Glutamatergic neuron (in vitro differentiated cells): ENCODE measurements around the gene RNF11. TPM values are rescaled to one million over a fixed set of nuclear protein-coding genes. Genes with fewer than 3 reads are reported as not detected.
"Not testable (repeated sequence)": the region's sequence is repeated elsewhere in the genome, so short reads cannot be mapped to it uniquely, and the experiment has no call there.

Experiments used
- DNase-seq: peaks from one replicate; pipeline ENCODE4 v3.0.0; 2022
- H3K27ac Mint-ChIP-seq: one replicate; pipeline ENCODE4 v1.8.0; 2020; ENCODE audit warnings: mild to moderate bottlenecking, mixed read lengths, inconsistent platforms; ENCODE audit not compliant: unreplicated experiment
- H3K27me3 Mint-ChIP-seq: one replicate; pipeline ENCODE4 v1.8.0; 2020; ENCODE audit warnings: mild to moderate bottlenecking, moderate library complexity, mixed read lengths, inconsistent platforms; ENCODE audit not compliant: unreplicated experiment
- H3K36me3 Mint-ChIP-seq: one replicate; pipeline ENCODE4 v1.8.0; 2020; ENCODE audit warnings: mild to moderate bottlenecking, mixed read lengths, inconsistent platforms; ENCODE audit not compliant: unreplicated experiment
- H3K4me1 Mint-ChIP-seq: one replicate; pipeline ENCODE4 v1.8.0; 2020; ENCODE audit warnings: mild to moderate bottlenecking, low read depth, mixed read lengths, inconsistent platforms; ENCODE audit not compliant: unreplicated experiment
- H3K4me3 Mint-ChIP-seq: one replicate; pipeline ENCODE4 v1.8.0; 2020; ENCODE audit warnings: mild to moderate bottlenecking, mixed read lengths, inconsistent platforms; ENCODE audit not compliant: unreplicated experiment
- H3K9me3 Mint-ChIP-seq: one replicate; pipeline ENCODE4 v1.8.0; 2020; ENCODE audit warnings: mild to moderate bottlenecking, moderate library complexity, mixed read lengths, inconsistent platforms; ENCODE audit not compliant: unreplicated experiment
- total RNA-seq: library from RNA; stranded (reverse); fragmentation: NEBNext Ultra II Directional; extraction: Animal tissue kit (Norgen Biotek cat#: 25700); gene quantifications from one replicate; pipeline ENCODE4 v1.2.1, GENCODE V29; 2021; ENCODE audit not compliant: unreplicated experiment
- TF ChIP-seq, protein P1 (sequence below): fragments of 200-600 bp; sonication (generic); IDR thresholded peaks from one replicate; pipeline ENCODE4 v1.5.0; 2021; ENCODE audit not compliant: partially characterized antibody, unreplicated experiment

Gene RNF11
- total RNA-seq, 1 donor from 2014 or later: 81.6 TPM

DNA sequence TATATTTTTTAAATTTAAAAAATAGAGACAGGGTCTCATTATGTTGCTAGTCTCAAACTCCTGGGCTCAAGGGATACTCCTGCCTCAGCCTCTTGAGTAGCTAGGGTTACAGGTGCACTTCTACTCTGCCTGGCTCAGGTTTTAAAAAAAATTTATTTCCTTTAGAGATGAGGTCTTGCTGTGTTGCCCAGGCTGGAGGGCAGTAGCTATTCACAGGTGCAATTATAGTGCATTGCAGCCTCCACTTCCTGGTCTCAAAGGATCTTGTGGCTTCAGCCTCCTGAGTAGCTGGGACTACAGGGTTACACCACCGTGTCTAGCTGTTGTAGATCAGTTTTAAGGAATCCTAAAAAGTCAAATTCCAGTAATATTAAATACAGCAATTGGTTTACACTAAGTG is 5.0 kb downstream of the RNF11 start:
- peaks cover 2% of the 10 kb centered on the region for H3K9me3 Mint-ChIP-seq
- no peaks in the 10 kb centered on the region for H3K36me3 Mint-ChIP-seq
- H3K27ac Mint-ChIP-seq: no peak overlapping the region
- H3K4me3 Mint-ChIP-seq: no peak overlapping the region
- peaks cover 10% of the 10 kb centered on the region for H3K4me1 Mint-ChIP-seq
- TF ChIP-seq, protein P1, sequence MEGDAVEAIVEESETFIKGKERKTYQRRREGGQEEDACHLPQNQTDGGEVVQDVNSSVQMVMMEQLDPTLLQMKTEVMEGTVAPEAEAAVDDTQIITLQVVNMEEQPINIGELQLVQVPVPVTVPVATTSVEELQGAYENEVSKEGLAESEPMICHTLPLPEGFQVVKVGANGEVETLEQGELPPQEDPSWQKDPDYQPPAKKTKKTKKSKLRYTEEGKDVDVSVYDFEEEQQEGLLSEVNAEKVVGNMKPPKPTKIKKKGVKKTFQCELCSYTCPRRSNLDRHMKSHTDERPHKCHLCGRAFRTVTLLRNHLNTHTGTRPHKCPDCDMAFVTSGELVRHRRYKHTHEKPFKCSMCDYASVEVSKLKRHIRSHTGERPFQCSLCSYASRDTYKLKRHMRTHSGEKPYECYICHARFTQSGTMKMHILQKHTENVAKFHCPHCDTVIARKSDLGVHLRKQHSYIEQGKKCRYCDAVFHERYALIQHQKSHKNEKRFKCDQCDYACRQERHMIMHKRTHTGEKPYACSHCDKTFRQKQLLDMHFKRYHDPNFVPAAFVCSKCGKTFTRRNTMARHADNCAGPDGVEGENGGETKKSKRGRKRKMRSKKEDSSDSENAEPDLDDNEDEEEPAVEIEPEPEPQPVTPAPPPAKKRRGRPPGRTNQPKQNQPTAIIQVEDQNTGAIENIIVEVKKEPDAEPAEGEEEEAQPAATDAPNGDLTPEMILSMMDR: no peak
- DNase-seq: no peak
- H3K27me3 Mint-ChIP-seq: no peaks in the 10 kb centered on the region

DNA sequence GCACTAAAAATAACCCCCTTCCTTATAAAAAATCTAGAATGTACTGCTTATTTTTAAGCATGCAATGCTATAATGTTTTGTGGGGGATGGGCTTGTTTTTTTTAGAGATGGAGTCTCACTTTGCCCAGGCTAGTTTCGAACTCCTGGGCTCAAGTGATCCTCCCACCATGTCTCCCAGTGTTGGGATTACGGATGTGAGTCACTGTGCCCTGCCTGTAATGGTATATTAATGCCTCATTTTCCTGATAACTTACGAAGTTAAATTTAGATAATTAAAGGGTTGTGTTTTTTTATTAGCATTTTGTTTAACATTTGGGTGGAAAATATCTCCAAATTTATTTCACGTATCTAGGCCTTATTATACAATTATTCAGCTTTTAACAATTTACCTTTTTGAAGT is 6.5 kb downstream of the RNF11 start:
- TF ChIP-seq, protein P1: no peak
- no peak for DNase-seq
- Mint-ChIP-seq H3K36me3 (no peaks in the 10 kb centered on the region), H3K27ac (no peak overlapping the region), H3K27me3 (no peaks in the 10 kb centered on the region), H3K4me3 (no peak overlapping the region), H3K4me1 (peaks cover 10% of the 10 kb centered on the region), H3K9me3 (peaks cover 2% of the 10 kb centered on the region)

DNA sequence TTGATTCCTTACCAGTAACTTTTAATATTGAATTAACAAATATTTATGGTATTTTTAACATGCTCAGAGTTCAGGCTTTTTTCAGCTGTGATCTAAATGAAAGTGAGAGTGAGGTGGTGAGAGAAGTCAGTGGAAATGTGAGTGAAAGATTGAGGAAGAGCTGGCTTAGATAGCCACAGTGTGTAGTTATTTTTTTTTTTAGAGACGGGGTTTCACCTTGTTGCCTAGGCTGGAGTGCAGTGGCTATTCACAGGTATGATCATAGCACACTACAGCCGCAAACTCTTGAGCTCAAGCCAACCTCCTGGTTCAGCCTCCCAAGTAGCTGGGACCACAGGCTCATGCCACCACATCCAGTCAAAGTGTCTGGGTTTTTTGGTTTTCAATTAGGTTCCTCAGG is 10.9 kb downstream of the RNF11 start:
- TF ChIP-seq, protein P1: no peak
- Mint-ChIP-seq H3K27ac (no peak overlapping the region), H3K4me3 (no peak overlapping the region), H3K9me3 (no peaks in the 10 kb centered on the region), H3K4me1 (peaks cover 3% of the 10 kb centered on the region), H3K36me3 (no peaks in the 10 kb centered on the region), H3K27me3 (peaks cover 2% of the 10 kb centered on the region)
- no peak for DNase-seq

DNA sequence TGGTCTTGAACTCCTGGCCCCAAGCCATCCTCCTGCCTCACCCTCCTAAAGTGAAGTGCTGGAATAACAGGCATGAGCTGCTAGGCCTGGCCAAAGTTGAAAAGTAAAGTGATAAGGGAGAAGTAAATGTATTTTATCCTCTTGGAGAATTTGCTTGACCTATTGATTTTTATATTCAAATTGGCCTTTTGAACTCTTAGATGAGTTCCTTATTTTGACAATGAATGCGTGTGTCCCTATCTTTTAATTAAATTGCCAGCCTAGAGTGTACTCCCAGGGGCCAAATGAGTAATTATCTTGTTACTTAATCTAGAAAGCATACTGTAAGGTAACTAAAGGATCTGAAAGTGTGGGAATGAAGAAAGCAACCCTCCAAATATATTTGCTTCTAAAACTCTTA is 11.4 kb downstream of the RNF11 start:
- TF ChIP-seq, protein P1: no peak
- H3K27me3 Mint-ChIP-seq: peaks cover 2% of the 10 kb centered on the region
- H3K36me3 Mint-ChIP-seq: no peaks in the 10 kb centered on the region
- peaks cover 3% of the 10 kb centered on the region for H3K4me1 Mint-ChIP-seq
- H3K4me3 Mint-ChIP-seq: no peak overlapping the region
- no peak for DNase-seq
- H3K27ac Mint-ChIP-seq: no peak overlapping the region
- H3K9me3 Mint-ChIP-seq: no peaks in the 10 kb centered on the region

DNA sequence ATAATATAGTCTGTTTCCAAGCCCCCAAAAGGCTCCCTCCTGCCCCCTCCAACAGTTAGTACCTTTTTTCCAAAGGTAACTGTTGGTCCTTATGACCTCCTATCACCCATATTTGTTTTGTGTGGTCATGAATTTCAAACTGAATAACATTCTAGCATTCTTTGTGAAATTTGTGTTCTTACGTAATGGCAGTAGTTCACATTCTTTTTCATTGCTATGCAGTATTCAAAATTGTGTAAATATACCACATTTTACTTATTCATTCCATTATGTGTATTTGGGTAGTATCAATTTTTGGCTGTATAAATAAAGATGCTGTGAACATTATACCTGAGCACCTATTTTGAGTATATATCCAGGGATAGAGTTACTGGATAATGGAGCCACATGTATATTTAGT is 13.4 kb downstream of the RNF11 start:
- H3K27ac Mint-ChIP-seq: no peak overlapping the region
- H3K4me3 Mint-ChIP-seq: no peak overlapping the region
- no peaks in the 10 kb centered on the region for H3K9me3 Mint-ChIP-seq
- no peaks in the 10 kb centered on the region for H3K36me3 Mint-ChIP-seq
- H3K4me1 Mint-ChIP-seq: no peaks in the 10 kb centered on the region
- TF ChIP-seq, protein P1: no peak
- H3K27me3 Mint-ChIP-seq: peaks cover 2% of the 10 kb centered on the region
- no peak for DNase-seq

DNA sequence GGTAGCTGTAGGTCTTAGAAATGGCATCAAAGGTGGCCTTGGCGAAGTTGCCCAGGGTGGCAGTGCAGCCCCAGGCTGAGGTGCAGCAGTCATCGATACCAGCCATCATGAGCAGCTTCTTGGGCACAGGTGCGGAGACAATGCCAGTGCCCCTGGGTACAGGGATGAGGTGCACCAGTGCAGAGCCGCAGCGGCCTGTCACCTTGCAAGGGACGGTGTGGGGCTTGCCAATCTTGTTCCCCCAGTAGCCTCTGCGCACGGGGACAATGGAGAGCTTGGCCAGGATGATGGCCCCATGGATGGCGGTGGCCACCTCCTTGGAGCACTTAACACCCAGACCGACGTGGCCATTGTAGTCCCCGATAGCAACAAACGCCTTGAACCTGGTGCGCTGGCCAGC is 14.7 kb downstream of the RNF11 start:
- H3K9me3 Mint-ChIP-seq, H3K27me3 Mint-ChIP-seq, H3K4me1 Mint-ChIP-seq, H3K36me3 Mint-ChIP-seq, H3K4me3 Mint-ChIP-seq, DNase-seq, H3K27ac Mint-ChIP-seq: not testable (repeated sequence)

DNA sequence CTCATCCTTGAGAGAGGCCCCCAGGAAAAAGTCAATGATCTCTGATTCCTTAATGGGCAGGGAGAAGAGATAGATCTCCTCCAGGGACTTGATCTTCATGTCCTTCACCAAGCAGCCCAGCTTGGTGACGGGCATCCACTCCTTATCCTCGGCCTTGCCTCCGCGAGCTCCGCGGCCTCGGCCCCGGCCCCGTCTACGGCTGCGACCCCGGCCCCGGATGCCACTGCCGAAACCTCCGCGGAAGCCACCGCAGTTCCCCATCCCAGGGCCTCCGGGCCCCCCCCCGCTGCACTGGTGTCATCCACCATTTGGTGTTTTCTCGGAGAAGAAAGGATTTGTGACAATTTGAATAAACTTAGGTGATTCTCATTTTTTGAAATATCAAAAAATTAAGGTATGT is 15.1 kb downstream of the RNF11 start:
- DNase-seq, H3K27me3 Mint-ChIP-seq, H3K9me3 Mint-ChIP-seq, H3K27ac Mint-ChIP-seq, H3K36me3 Mint-ChIP-seq, H3K4me1 Mint-ChIP-seq, H3K4me3 Mint-ChIP-seq: not testable (repeated sequence)
